GM10248 (cell line): ENCODE results near the gene IGDCC3.

Experiments
- CTCF ChIA-PET: fragments of 300-600 bp; sonication (Branson Sonifier 250); formaldehyde crosslinking; extraction: SDS; loops from one replicate; lab custom pipeline; 2021; ENCODE audit warnings: antibody characterized with exemption; lab: Yijun Ruan, JAX
- POLR2A ChIA-PET: fragments of 350-650 bp; sonication (Branson Sonifier 250); formaldehyde crosslinking; extraction: SDS; loops from one replicate; lab custom pipeline; 2020; ENCODE audit warnings: antibody characterized with exemption; lab: Yijun Ruan, JAX
- DNase-seq: peaks from one replicate; pipeline ENCODE4 v3.0.0; 2012; ENCODE audit errors: extremely low spot score
- TF ChIP-seq, protein P1 (sequence below): IDR thresholded peaks from 2 replicates; pipeline ENCODE4 v1.5.1; 2012; ENCODE audit warnings: mild to moderate bottlenecking, low read depth; ENCODE audit errors: extremely low read depth, missing control alignments, control extremely low read depth

Gene IGDCC3

DNA sequence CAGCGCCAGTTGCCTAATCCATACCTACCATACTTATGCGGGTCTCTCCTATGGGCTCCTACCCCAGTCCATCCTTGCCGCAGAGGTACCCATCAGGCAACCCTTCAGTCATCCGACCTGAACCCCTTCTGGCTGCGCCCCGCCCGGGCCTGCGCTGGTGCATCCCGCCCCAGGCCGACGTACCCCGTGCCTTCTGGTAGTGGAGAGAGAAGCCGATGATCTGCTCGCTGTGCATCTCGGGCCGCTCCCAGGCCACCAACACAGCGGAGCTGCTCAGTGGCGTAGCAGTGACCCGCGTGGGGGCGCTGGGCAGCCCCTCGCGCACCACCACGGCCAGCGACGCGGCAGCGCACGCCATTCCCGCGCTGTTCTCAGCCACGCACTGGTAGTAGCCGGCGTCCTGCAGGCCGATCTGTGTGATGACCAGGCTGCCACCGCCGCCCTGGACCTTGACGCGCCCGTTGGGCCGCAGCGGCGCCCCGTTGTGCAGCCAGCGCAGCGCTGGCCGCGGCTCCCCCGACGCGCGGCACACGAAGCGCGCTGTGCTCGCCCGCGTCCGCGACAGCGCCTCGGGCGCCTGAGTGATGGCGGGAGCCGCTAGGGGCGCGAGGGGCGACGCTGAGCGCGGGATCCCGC, 17.9 kb upstream of the IGDCC3 start:
- CTCF ChIA-PET: interaction anchor here (2.8 kb wide), 1 partner anchor 10 kb away, joined by 18 read pairs; no protein-coding TSS in a partner anchor

DNA sequence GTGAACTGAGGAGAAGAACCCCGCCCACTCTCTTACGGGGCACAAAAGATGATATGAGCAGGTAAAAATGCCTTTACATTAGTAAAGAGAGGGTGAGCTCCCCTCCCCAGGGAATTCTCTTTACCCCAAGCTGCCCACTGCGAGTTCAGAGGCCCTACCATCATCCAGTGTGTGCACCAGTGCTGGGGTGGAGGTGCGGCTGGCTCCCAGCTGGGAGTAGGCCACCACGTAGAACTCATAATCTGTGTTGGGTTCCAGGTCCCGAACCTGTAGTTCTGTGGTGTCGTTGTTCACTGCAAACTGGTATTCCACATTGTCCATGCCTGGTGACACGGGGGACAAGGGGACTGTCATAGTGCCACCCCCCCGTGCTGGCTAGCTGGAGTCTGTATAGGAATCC, 17.1 kb upstream of the IGDCC3 start:
- ChIA-PET CTCF (interaction anchor here (1.1 to 3.4 kb wide), 5 partner anchors 9 to 87 kb away, joined by 3 to 18 read pairs (median 5); no protein-coding TSS in a partner anchor), POLR2A (interaction anchor here (0.5 kb wide), 1 partner anchor 145 kb away, joined by 4 read pairs; no protein-coding TSS in a partner anchor)
- TF ChIP-seq, protein P1, sequence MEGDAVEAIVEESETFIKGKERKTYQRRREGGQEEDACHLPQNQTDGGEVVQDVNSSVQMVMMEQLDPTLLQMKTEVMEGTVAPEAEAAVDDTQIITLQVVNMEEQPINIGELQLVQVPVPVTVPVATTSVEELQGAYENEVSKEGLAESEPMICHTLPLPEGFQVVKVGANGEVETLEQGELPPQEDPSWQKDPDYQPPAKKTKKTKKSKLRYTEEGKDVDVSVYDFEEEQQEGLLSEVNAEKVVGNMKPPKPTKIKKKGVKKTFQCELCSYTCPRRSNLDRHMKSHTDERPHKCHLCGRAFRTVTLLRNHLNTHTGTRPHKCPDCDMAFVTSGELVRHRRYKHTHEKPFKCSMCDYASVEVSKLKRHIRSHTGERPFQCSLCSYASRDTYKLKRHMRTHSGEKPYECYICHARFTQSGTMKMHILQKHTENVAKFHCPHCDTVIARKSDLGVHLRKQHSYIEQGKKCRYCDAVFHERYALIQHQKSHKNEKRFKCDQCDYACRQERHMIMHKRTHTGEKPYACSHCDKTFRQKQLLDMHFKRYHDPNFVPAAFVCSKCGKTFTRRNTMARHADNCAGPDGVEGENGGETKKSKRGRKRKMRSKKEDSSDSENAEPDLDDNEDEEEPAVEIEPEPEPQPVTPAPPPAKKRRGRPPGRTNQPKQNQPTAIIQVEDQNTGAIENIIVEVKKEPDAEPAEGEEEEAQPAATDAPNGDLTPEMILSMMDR: no peak
- no peak for DNase-seq

More for the DNA sequence above, 17.9 kb upstream of the IGDCC3 start:
- TF ChIP-seq, protein P1: no peak
- POLR2A ChIA-PET: interaction anchor here (0.5 kb wide), 1 partner anchor 146 kb away, joined by 4 read pairs; no protein-coding TSS in a partner anchor
- no peak for DNase-seq

DNA sequence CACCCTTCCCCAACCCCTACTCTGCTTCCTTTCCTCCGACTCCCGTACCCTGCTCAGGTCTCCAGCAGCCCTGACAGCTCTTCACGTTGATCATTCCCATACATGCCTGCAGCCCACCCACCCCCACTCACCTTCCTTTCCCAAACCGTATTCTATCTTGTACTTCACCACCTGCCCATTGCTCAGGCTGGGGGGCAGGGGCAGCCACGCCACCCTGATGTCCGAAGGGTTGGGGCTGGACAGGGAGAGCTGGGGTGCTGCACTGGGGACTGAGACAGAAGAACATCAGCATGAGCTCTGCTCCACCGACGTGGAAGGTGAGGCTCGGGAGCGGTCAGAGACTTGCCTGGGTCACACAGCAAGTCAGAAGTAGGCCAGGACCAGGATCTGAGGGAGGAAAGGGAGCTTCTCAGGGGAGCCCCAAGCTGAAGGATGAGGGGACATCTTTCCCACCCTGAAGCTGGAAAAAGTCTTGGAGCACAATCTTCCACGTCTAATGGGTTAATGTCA, 16.5 kb upstream of the IGDCC3 start:
- CTCF ChIA-PET: interaction anchor here (0.8 to 3.4 kb wide), 7 partner anchors 9 to 86 kb away, joined by 3 to 18 read pairs (median 4); no protein-coding TSS in a partner anchor
- TF ChIP-seq, protein P1: no peak
- POLR2A ChIA-PET: interaction anchor here (0.6 kb wide), 1 partner anchor 89 kb away, joined by 13 read pairs; no protein-coding TSS in a partner anchor
- no peak for DNase-seq

DNA sequence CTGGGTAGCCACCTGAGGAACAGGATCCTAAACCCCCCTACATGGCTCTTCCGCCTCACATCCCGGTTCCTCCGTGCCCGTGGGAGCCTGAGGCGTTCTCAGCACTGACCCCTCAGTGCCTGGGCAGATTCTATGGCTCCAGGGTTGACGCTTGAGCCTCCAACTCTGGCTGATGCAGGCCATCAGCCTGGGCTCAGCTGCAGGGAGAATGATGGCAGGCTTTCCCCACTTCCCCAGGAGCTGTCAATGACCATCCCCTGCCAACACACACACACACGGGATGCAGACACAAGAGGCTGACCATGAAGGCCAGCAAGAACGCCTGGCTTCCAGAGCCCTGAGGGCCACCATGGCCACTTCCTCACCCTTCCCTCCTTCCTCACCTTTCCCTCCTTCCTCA, 15.8 kb upstream of the IGDCC3 start:
- CTCF ChIA-PET: interaction anchor here (0.8 to 3.4 kb wide), 5 partner anchors 8 to 74 kb away, joined by 3 to 18 read pairs (median 5); no protein-coding TSS in a partner anchor
- POLR2A ChIA-PET: interaction anchor here (0.6 kb wide), 1 partner anchor 88 kb away, joined by 13 read pairs; no protein-coding TSS in a partner anchor
- no peak for DNase-seq
- TF ChIP-seq, protein P1: no peak

DNA sequence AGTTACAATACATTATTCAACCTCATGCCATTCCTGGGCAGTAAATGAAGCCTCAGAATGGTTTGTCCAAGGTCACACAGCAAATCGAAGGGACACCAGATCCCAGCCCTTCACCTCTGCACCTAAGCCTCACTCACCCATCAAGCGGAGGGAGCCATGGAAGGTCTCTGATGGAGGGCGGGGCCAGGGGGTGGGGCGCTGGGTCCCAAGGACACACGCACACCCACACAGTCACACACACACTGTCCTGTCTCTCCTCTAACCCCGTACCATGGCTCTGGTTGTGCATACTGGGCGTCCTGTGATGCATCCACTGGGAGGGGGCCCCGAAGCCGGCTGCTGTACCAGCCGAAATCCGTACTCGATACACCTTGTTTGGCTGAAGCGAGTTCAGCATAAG, 15.3 kb upstream of the IGDCC3 start:
- DNase-seq: no peak
- TF ChIP-seq, protein P1: no peak
- CTCF ChIA-PET: interaction anchor here (1.5 to 11.1 kb wide), 4 partner anchors 7 to 74 kb away, joined by 3 to 96 read pairs (median 14); no protein-coding TSS in a partner anchor
- POLR2A ChIA-PET: no interaction called here

DNA sequence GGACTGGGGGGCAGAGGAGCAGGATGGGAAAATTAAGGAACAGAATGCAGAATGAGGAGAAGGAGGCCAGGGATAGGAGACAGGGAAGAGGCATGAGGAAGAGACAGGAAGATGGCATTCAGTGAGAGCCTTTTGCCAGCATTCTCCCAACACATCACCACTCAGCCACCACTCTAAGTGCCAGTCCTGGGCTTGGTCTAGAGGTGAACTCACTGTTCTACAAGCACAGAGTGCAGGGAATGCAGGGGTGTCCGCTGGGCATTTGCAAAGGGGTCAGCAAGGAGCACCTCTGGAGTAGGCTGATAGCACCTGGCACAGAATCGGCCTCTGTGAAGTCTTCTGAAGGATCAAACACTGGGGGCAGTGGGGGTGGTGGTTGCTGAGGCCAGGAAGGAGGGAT, 14.6 kb upstream of the IGDCC3 start:
- ChIA-PET CTCF (interaction anchor here (2.4 to 11.1 kb wide), 3 partner anchors 8 to 73 kb away, joined by 8 to 96 read pairs (median 10); no protein-coding TSS in a partner anchor), POLR2A (no interaction called here)
- TF ChIP-seq, protein P1: no peak
- DNase-seq: no peak
